GM21367 (cell line): ENCODE data around the gene CACNA2D4.
"Not testable (repeated sequence)": the region's sequence is repeated elsewhere in the genome, so short reads cannot be mapped to it uniquely, and the experiment has no call there.

ENCODE experiments used
- ATAC-seq: cut with Tn5 transposase; IDR thresholded peaks from one replicate; pipeline ENCODE4 v1.9.1; 2021; ENCODE audit not compliant: unreplicated experiment

CACNA2D4 gene

DNA sequence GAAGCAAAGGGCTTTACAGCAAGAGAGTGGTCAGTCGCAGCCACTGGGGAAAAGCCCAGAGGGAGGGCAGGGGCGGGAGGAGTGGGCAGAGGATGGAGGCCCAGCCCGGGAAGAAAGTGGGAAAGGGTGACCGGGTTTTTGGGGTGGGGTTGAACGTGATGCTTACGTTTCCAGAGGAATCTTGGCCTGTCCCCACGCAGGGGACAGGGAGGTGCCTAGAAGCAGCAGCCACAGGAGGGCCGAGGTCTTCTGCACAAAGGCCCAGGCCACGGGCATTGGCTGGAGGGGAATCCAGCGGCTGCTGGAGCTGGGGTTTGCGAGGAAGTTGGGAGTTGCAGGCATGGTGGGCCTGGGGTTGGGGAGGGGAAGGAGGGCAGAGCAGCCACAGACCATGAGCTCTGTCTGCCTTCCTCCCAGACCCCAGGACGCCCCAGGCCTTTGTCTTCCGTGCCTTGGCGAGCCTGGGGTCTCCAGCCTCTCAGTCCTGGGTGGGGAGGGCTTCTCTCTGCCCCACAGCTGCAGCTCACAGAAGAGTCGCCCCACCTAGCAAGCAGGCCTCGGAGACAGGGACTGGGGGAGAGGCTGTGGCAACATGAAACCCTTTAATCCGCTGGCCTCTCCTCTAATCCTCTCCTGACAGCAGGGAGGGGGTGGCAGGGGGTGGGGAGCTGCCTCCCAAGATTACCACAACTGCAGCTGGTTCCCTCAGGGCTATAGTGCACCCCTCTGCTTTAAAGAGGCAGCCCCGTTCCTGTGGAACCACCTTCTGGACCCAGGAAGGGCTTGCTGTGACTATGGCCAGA, at the start of gene CACNA2D4:
Gene CACNA2D4 (minus strand): TSS at position 572 of the 803 bp plus-strand sequence. CDS start 179 bp downstream, at position 393.
- ATAC-seq, result no peak

- ATAC-seq, result no peak
Measured at GRCh38 chr12:1966561-1967226, 48.2 kb upstream of the CACNA2D4 start.

- no peak for ATAC-seq
Measured at GRCh38 chr12:1965916-1966315, 47.5 kb upstream of the CACNA2D4 start.

GRCh38 chr12:1962051-1963020, 43.9 kb upstream of the CACNA2D4 start:
- no peak for ATAC-seq

- ATAC-seq, result no peak
Measured at GRCh38 chr12:1956716-1957115, 38.3 kb upstream of the CACNA2D4 start.

GRCh38 chr12:1949771-1950470, 31.5 kb upstream of the CACNA2D4 start:
- no peak for ATAC-seq

- no peak for ATAC-seq
Measured at GRCh38 chr12:1948883-1949282, 30.4 kb upstream of the CACNA2D4 start.

GRCh38 chr12:1947081-1947480, 28.6 kb upstream of the CACNA2D4 start:
- ATAC-seq, result no peak

DNA sequence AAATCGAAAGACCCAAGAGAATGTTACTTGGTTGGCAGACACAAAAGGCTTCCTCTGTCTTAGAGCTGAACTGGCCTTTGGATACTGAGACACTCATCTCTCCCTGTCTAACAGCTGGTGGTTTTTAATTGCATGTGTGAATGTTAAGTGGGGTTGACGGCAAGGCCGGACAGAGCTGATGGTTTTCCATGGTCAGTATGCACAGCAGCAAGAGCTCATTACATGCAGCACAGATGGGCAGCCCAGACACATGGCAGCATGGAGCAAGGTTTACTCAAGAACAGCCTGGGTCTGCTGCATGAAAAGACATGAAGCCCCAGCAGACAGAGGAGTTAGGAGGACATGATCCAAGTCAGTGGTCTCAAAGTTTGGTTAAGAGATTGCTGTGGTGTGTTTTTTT, 27.8 kb upstream of the CACNA2D4 start:
- ATAC-seq, result no peak

DNA sequence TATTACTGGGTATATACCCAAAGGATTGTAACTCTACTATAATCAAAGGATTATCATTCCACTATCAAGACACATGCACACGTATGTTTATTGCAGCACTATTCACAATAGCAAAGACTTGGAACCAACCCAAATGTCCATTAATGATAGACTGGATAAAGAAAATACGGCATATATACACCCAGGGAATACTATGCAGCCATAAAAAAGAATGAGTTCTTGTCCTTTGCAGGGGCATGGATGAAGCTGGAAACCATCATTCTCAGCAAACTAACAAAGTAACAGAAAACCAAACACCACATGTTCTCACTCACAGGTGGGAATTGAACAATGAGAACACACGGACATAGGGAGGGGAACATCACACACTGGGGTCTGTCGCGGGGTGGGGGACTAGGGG, 27.1 kb upstream of the CACNA2D4 start:
- not testable (repeated sequence) for ATAC-seq

GRCh38 chr12:1939801-1940607, 21.6 kb upstream of the CACNA2D4 start:
- no peak for ATAC-seq

GRCh38 chr12:1939331-1939730, 20.9 kb upstream of the CACNA2D4 start:
- ATAC-seq, result no peak

DNA sequence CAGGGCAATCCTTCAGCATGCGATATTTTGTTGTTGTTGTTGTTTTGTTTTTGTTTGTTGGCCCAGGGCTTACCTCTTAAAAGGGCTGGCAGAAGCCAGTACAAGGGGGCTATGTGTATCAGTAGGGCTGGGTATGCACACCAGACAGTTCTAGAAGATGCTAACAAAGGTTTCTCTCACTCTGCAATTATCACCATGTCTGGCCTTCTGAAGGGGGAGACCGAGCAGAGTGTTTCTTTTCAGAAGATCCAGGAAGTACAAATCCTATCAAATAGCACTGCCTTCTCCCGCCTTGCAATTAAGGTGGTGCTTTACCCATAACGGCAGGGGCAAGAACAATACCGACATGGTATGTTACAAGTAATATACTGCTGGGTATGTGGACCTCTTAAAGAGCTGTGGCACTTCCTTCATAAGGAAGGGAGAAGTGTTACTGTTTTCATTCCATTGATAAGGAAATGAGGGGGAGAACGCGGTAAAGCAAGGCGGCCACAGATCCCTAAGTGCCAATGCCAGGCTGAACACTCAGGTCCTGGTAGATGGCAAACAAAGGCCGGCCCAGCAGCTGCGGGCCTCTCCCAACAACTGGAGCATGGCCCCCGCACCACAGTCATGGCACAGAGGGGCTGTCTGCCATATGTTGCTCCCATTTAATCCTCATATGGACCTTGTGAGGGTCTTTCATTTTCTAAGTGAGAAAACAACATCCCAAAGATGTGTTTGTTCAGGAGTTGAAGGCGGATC, 19.2 kb upstream of the CACNA2D4 start:
- ATAC-seq, result no peak

DNA sequence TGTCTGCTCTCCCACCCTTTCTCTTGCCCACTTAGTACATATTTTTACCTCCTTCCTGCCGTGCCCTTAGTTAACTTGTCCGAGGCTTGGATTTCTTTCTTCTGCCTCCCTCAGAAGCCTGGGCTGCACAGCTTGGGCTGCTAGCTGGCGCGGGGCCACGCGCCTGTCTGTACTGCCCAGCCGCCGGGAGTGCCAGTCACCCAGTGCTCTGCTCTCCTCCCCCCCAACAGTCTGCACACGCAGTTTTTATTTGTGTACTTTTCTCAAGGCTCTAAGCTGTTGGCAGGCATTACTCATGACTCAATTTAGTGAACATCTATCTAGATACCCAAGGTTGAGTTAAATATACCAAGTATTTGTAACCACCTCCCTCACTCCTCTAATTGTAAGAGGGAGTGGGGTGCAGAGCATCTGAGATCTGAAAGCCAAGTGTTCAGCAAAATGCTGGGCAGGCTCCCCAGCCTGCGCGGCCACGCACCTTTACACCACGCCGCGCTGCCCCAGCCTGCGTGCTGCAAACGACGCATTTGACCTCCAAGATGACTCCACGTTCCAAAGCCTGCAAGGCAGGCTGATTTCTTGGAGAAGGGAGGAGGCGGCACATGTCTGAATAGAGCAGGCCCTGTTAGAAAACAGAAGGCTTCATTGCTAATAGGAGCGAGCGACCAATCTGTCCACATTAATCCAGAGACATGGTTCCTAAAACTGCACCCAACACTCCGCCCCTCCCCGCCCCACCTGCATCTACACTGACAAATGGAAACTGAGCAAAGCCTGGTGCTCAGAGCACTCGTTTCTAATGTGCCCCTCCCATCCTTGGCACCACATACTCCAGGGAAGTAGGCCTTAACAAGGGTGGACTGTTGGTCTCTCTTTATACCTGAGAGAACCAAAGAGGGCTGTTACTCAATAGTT, 18.2 kb upstream of the CACNA2D4 start:
- no peak for ATAC-seq

DNA sequence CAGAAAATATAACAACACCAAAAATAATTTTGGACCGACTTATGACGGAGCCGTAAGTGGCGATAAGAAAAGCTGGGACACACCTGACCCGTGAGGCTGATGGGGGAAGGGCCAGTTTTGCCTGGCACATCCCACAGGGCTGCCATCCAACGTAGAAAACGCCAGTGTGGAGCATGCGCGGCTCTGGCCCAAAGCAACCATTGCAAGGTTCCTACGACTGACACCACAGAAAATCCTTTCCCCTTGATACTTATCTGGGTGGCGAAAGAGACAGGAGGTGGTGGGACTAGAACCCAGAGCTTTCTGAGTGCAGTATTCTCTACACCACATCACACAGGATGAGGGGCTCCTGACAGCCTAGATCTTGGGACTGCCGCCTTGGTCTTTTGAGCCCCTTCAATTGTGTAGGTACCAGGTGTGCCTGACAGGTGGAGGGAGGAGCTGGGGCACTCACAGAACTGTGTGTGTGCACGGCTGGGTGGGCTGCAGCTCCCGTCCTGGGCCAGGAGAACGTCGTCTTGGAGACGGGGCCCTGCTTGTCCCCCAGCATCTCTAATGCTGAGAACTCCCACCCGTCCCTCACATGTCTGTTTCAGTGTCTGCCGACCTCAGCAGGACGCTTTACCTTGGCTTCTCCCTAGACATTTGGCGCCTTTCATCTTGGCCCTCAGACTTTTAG, 17.4 kb upstream of the CACNA2D4 start:
- no peak for ATAC-seq

- ATAC-seq, result no peak
Measured at GRCh38 chr12:1935242-1935641, 16.8 kb upstream of the CACNA2D4 start.

GRCh38 chr12:1934831-1935230, 16.4 kb upstream of the CACNA2D4 start:
- ATAC-seq, result no peak

GRCh38 chr12:1934068-1934467, 15.6 kb upstream of the CACNA2D4 start:
- no peak for ATAC-seq
